K562 (cell line): ENCODE results near the gene FUT4. TPM values are rescaled to one million over a fixed set of nuclear protein-coding genes. Genes with fewer than 3 reads are reported as not detected.

Source experiments
- ATAC-seq: fragments of 200-7000 bp; cut with Tn5 transposase; 3 replicates; pipeline ENCODE4 v1.9.1; 2020; ENCODE audit warnings: moderate library complexity
- BruUV-seq: library from RNA; stranded (reverse); fragments of 400-500 nt; replicated peaks from 2 replicates; lab custom pipeline; 2021; lab: Mats Ljungman, UMichigan
- CTCF ChIA-PET: fragments of 300-600 bp; formaldehyde crosslinking; extraction: SDS; loops from one replicate; lab custom pipeline; 2021; ENCODE audit warnings: low intra/inter-chr PET ratio; lab: Yijun Ruan, JAX
- POLR2A ChIA-PET: fragments of 300-600, 350-650 bp; sonication (Branson Sonifier 250); formaldehyde crosslinking; extraction: SDS; loops from one replicate; lab custom pipeline; 2021; ENCODE audit warnings: antibody characterized with exemption, inconsistent platforms; lab: Yijun Ruan, JAX
- DNase-seq, 4 experiments: peaks; one replicate each; pipeline versions ENCODE4 v3.0.0 to v3.0.0-alpha.2; 2011 to 2018; ENCODE audit warnings: low spot score in 3 of 4, mixed read lengths in 3 of 4; ENCODE audit errors: extremely low read depth in 1 of 4
- FAIRE-seq: peaks from 2 replicates; lab custom pipeline; 2011; peaks lifted over from hg19 to GRCh38; lab: Jason Lieb, UNC
- H2AFZ ChIP-seq: 2 replicates; pipeline ENCODE4 v1.6.0; 2011; ENCODE audit warnings: low read depth, low read length, control low read depth, inconsistent platforms
- H3K27ac ChIP-seq: fragments of 200-600 bp; 3 replicates; pipeline ENCODE4 v1.8.0; 2011; ENCODE audit warnings: low read depth, mild to moderate bottlenecking, control low read depth, inconsistent platforms, low read length, moderate library complexity, mixed read lengths; ENCODE audit errors: extremely low read depth
- H3K27me3 ChIP-seq, 2 experiments: fragments of 300-600 bp in 1 of 2; 2 replicates in 1 of 2; 3 replicates in 1 of 2; pipeline versions ENCODE4 v1.6.0 to v1.8.0; 2011; ENCODE audit warnings: inconsistent platforms in 2 of 2, low read length in 2 of 2, mild to moderate bottlenecking in 1 of 2, mixed read lengths in 1 of 2, moderate library complexity in 1 of 2; ENCODE audit not compliant: control insufficient read depth in 2 of 2, insufficient read depth in 2 of 2
- H3K36me3 ChIP-seq: fragments of 300-600 bp; 3 replicates; pipeline ENCODE4 v1.8.0; 2011; ENCODE audit warnings: mild to moderate bottlenecking, low read length, inconsistent platforms; ENCODE audit not compliant: control insufficient read depth, insufficient read depth
- H3K4me1 ChIP-seq, 2 experiments: fragments of 200-600 bp in 1 of 2; replicated peaks in 1 of 2; 2 replicates in 1 of 2; 3 replicates in 1 of 2; pipeline versions ENCODE4 v1.5.1 to v1.8.0; 2011; ENCODE audit warnings: inconsistent platforms in 2 of 2, low read length in 2 of 2, mild to moderate bottlenecking in 1 of 2, mixed read lengths in 1 of 2, moderate library complexity in 1 of 2; ENCODE audit not compliant: control insufficient read depth in 2 of 2, insufficient read depth in 2 of 2
- H3K4me2 ChIP-seq: 2 replicates; pipeline ENCODE4 v1.6.1; 2011; ENCODE audit warnings: low read length, control low read depth, inconsistent platforms, mixed read lengths; ENCODE audit not compliant: insufficient read depth
- H3K4me3 ChIP-seq: fragments of 200-600 bp; sonication (generic), shearing (Covaris generic); 2 replicates; pipeline ENCODE4 v1.5.1; 2016; ENCODE audit warnings: control low read depth, inconsistent platforms
- H3K79me2 ChIP-seq: fragments of 200-600 bp; 3 replicates; pipeline ENCODE4 v1.8.0; 2011; ENCODE audit warnings: low read length, inconsistent platforms; ENCODE audit not compliant: control insufficient read depth, insufficient read depth
- H3K9ac ChIP-seq, 2 experiments: 2 replicates each; pipeline versions ENCODE4 v1.6.0 to v1.6.1; 2011; ENCODE audit warnings: low read depth in 2 of 2, low read length in 2 of 2, control low read depth in 1 of 2, inconsistent platforms in 1 of 2, mild to moderate bottlenecking in 1 of 2, mixed read lengths in 1 of 2; ENCODE audit not compliant: insufficient read depth in 1 of 2
- H3K9me1 ChIP-seq: one replicate; pipeline ENCODE4 v1.6.0; 2011; ENCODE audit warnings: inconsistent platforms, mild to moderate bottlenecking, low read length, moderate library complexity; ENCODE audit not compliant: control insufficient read depth, insufficient read depth
- H3K9me3 ChIP-seq: replicated peaks from 2 replicates; pipeline ENCODE4 v1.5.1; 2011; ENCODE audit warnings: low read depth, low read length, inconsistent platforms; ENCODE audit not compliant: control insufficient read depth, insufficient read depth
- H4K20me1 ChIP-seq: replicated peaks from 2 replicates; pipeline ENCODE4 v1.6.1; 2011; ENCODE audit warnings: low read length, inconsistent platforms, mixed read lengths; ENCODE audit not compliant: control insufficient read depth, insufficient read depth
- HDAC1 ChIP-seq, 2 experiments: fragments of 450-650 bp; IDR thresholded peaks; 2 replicates each; pipeline ENCODE4 v1.6.1; 2016 to 2017; ENCODE audit warnings: inconsistent platforms in 1 of 2, mild to moderate bottlenecking in 1 of 2, moderate library complexity in 1 of 2
- JUN ChIP-seq, 2 experiments: sonication (generic) in 1 of 2; formaldehyde crosslinking in 1 of 2; IDR thresholded peaks; 2 replicates each; pipeline versions ENCODE4 v1.6.1 to v1.8.0; 2012 to 2022; ENCODE audit warnings: borderline replicate concordance in 2 of 2, mild to moderate bottlenecking in 2 of 2, improper control_type of control experiment in 1 of 2, low read depth in 1 of 2, low read length in 1 of 2, missing genetic modification reagents in 1 of 2
- NCOA4 ChIP-seq: fragments of 450-650 bp; IDR thresholded peaks from 2 replicates; pipeline ENCODE4 v1.6.1; 2018; ENCODE audit warnings: mild to moderate bottlenecking; ENCODE audit not compliant: partially characterized antibody
- RFX1 ChIP-seq: fragments of 450-650 bp; IDR thresholded peaks from 2 replicates; pipeline ENCODE4 v1.6.1; 2016; ENCODE audit warnings: mild to moderate bottlenecking, moderate library complexity
- ZBTB7A ChIP-seq: IDR thresholded peaks from 2 replicates; pipeline ENCODE4 v1.6.1; 2011; ENCODE audit warnings: low read depth, mild to moderate bottlenecking, low read length, moderate library complexity, borderline replicate concordance; ENCODE audit not compliant: control insufficient read depth
- WGBS: fragments of 100-300 bp; shearing (Covaris generic); methylation state at CpG from one replicate; pipeline ENCODE4 v1.1.6; 2016; ENCODE audit warnings: low coverage, mixed read lengths; ENCODE audit not compliant: insufficient coverage; ENCODE audit errors: missing lambda C conversion rate; 5-methylcytosine and 5-hydroxymethylcytosine counted together
- in situ Hi-C: fragments of 300-500 bp; cut with MboI; formaldehyde crosslinking; loops from 4 replicates; pipeline ENCODE4 v1.15.0; 2018; ENCODE audit warnings: inconsistent platforms, mixed read lengths
- intact Hi-C: fragments of 100-400 bp; cut with micrococcal nuclease; formaldehyde crosslinking; loops from 2 replicates; pipeline ENCODE4 v1.14.2; 2022
- polyA plus RNA-seq, 8 experiments: library from polyadenylated mRNA; depleted of rRNA in 4 of 8; stranded (reverse) in 5 of 8; unstranded in 3 of 8; fragments of >200 nt; fragmentation: Nextera tagmentation in 2 of 8; fragmentation: Illumina TruSeq in 1 of 8; extraction: Ambion mirVana in 2 of 8; extraction: Trizol in 1 of 8; gene quantifications; 2 replicates each; pipeline versions ENCODE4 v1.2.1 to v1.2.3, GENCODE V29; 2011 to 2014; ENCODE audit warnings: inconsistent platforms in 1 of 8, missing spikeins in 1 of 8
- total RNA-seq, 7 experiments: library from RNA; depleted of rRNA in 6 of 7; stranded (reverse); fragments of >200 nt in 6 of 7; fragmentation: Illumina TruSeq in 2 of 7; extraction: Trizol in 2 of 7; gene quantifications; 2 replicates each; pipeline versions ENCODE4 v1.2.1 to v1.2.3, GENCODE V29; 2011 to 2021; ENCODE audit warnings: low replicate concordance in 1 of 7
- TF ChIP-seq, protein P1 (sequence below): sonication (generic); formaldehyde crosslinking; IDR thresholded peaks from 2 replicates; pipeline ENCODE4 v1.8.0; 2022; ENCODE audit warnings: missing genetic modification reagents, mild to moderate bottlenecking, moderate library complexity, borderline replicate concordance
- TF ChIP-seq, protein P2 (sequence below): fragments of 450-650 bp; IDR thresholded peaks from 2 replicates; pipeline ENCODE4 v1.6.1; 2016; ENCODE audit warnings: borderline replicate concordance
- TF ChIP-seq, protein P3 (sequence below): sonication (generic); formaldehyde crosslinking; IDR thresholded peaks from 2 replicates; pipeline ENCODE4 v1.8.0; 2022; ENCODE audit warnings: mild to moderate bottlenecking, missing genetic modification reagents

The FUT4 gene
- total and polyA plus RNA-seq, 9 of the 15 experiments (the other 6 are each of a cell fraction or from before 2014, with no cell fraction given), result 1.1 to 8.9 (median 5.5) TPM

DNA sequence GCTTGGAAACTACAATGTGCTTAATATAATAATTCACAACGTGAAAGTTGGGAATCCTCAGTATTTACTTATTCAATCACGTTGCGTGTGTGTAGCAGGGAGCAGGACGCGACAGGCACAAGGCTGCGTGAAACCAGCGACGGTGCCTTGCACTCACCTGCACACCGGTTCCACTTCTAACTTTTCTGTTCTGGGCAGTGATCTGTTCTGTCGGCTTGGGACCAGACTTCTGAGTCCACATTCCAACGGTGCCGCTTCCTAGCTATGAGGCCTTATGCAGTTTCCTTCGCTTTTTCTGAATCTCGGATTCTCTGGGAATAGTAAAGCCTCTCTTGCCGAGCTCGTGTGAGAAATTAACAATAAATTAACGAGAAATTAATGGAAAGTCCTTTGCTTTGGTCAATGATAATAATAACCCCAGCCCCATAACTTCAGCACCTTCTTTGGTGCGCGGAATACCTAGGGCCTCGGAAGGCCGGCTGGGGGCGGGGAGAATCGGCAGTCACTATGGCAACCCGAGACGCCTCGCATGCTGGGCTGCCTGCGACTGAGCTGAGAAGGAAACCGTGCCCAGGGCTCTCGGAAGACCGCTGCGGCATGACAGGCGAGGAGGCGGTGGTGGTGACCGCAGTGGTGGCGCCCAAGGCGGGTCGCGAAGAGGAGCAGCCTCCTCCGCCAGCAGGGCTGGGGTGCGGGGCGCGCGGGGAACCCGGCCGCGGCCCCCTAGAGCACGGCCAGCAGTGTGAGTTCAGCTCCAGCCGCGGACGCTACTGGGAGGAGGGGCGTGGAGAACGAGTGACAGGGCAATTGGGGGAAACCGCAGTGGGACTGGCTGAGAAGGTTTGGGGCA, 31.6 kb upstream of the FUT4 start, which contains the start of gene C11orf97:
Gene C11orf97 (plus strand): TSS at position 530 of the 850 bp plus-strand sequence. CDS start 68 bp downstream, at position 598.
- H3K79me2 ChIP-seq, result no peaks in the 10 kb centered on the region
- WGBS, result 35% methylated on average over 51 of the region's 53 CpGs
- H3K9me3 ChIP-seq, result no peaks in the 10 kb centered on the region
- FAIRE-seq, result no peak
- DNase-seq, result peak; percentile 13 to 44 (median 16)
- intact Hi-C loops (no loop called here), in situ Hi-C loops (no loop called here)
- H2AFZ ChIP-seq, result peak within 1 kb of the TSS; percentile 16; the same call in 1 of the 2 replicates
- CTCF ChIA-PET, result no interaction called here
- no peaks in the 10 kb centered on the region for H4K20me1 ChIP-seq
- peaks cover 2 to 4% of the 10 kb centered on the region in 2 experiments; a peak in 2 of 5 replicates for H3K27me3 ChIP-seq
- H3K36me3 ChIP-seq, result no peaks in the 10 kb centered on the region
- POLR2A ChIA-PET, result interaction anchor here (0.9 kb wide), 1 partner anchor 18 kb away, joined by 4 read pairs; no protein-coding TSS in a partner anchor
- H3K4me1 ChIP-seq, result peaks cover 0 to 7% of the 10 kb centered on the region in 2 experiments; a peak in 2 of 5 replicates
- peak within 1 kb of the TSS in 1 of 2 experiments; percentile 23; a peak in 1 of 4 replicates for H3K9ac ChIP-seq
- H3K4me3 ChIP-seq, result peak within 1 kb of the TSS; percentile 37
- no peaks in the 10 kb centered on the region for H3K9me1 ChIP-seq
- H3K27ac ChIP-seq, result no peak within 1 kb of the TSS
- BruUV-seq, result no TSS peak
- H3K4me2 ChIP-seq, result peak within 1 kb of the TSS; percentile 63
- ATAC-seq, result peak; percentile 85
- TF ChIP-seq, protein P1, sequence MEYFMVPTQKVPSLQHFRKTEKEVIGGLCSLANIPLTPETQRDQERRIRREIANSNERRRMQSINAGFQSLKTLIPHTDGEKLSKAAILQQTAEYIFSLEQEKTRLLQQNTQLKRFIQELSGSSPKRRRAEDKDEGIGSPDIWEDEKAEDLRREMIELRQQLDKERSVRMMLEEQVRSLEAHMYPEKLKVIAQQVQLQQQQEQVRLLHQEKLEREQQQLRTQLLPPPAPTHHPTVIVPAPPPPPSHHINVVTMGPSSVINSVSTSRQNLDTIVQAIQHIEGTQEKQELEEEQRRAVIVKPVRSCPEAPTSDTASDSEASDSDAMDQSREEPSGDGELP (CRISPR knock-in tag), result 0 out of 2 replicates have a peak, but pooled peaks have one; percentile 39
- peak in 1 of 2 experiments; percentile 39; a peak in 1 of 4 replicates for TF ChIP-seq HDAC1 (IDR thresholded peaks at IDR 0.05)
- no peak for TF ChIP-seq ZBTB7A
- no peak for TF ChIP-seq NCOA4
- TF ChIP-seq, protein P2, sequence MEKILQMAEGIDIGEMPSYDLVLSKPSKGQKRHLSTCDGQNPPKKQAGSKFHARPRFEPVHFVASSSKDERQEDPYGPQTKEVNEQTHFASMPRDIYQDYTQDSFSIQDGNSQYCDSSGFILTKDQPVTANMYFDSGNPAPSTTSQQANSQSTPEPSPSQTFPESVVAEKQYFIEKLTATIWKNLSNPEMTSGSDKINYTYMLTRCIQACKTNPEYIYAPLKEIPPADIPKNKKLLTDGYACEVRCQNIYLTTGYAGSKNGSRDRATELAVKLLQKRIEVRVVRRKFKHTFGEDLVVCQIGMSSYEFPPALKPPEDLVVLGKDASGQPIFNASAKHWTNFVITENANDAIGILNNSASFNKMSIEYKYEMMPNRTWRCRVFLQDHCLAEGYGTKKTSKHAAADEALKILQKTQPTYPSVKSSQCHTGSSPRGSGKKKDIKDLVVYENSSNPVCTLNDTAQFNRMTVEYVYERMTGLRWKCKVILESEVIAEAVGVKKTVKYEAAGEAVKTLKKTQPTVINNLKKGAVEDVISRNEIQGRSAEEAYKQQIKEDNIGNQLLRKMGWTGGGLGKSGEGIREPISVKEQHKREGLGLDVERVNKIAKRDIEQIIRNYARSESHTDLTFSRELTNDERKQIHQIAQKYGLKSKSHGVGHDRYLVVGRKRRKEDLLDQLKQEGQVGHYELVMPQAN, result peak; percentile 42; the same call in 1 of the 2 replicates
- TF ChIP-seq, protein P3, sequence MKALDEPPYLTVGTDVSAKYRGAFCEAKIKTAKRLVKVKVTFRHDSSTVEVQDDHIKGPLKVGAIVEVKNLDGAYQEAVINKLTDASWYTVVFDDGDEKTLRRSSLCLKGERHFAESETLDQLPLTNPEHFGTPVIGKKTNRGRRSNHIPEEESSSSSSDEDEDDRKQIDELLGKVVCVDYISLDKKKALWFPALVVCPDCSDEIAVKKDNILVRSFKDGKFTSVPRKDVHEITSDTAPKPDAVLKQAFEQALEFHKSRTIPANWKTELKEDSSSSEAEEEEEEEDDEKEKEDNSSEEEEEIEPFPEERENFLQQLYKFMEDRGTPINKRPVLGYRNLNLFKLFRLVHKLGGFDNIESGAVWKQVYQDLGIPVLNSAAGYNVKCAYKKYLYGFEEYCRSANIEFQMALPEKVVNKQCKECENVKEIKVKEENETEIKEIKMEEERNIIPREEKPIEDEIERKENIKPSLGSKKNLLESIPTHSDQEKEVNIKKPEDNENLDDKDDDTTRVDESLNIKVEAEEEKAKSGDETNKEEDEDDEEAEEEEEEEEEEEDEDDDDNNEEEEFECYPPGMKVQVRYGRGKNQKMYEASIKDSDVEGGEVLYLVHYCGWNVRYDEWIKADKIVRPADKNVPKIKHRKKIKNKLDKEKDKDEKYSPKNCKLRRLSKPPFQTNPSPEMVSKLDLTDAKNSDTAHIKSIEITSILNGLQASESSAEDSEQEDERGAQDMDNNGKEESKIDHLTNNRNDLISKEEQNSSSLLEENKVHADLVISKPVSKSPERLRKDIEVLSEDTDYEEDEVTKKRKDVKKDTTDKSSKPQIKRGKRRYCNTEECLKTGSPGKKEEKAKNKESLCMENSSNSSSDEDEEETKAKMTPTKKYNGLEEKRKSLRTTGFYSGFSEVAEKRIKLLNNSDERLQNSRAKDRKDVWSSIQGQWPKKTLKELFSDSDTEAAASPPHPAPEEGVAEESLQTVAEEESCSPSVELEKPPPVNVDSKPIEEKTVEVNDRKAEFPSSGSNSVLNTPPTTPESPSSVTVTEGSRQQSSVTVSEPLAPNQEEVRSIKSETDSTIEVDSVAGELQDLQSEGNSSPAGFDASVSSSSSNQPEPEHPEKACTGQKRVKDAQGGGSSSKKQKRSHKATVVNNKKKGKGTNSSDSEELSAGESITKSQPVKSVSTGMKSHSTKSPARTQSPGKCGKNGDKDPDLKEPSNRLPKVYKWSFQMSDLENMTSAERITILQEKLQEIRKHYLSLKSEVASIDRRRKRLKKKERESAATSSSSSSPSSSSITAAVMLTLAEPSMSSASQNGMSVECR (CRISPR knock-in tag), result peak; percentile 46; the same call in 1 of the 2 replicates
- TF ChIP-seq RFX1, result peak; percentile 82
- TF ChIP-seq JUN (IDR thresholded peaks at IDR 0.05; ENCODE audit: borderline replicate concordance, low read depth, low read length), result no peak
- TF ChIP-seq JUN (CRISPR knock-in tag; IDR thresholded peaks at IDR 0.05; ENCODE audit: borderline replicate concordance), result no peak
